DMS 273 (cell line): Measurements from ENCODE around the gene RAB41.
"Not testable (repeated sequence)": the region's sequence is repeated elsewhere in the genome, so short reads cannot be mapped to it uniquely, and the experiment has no call there.

Source experiments
- DNase-seq: peaks from one replicate; lab custom pipeline; 2025; ENCODE audit not compliant: unreplicated experiment; lab: John Stamatoyannopoulos, UW

Gene RAB41

GRCh38 chrX:70289793-70290770, 8.1 kb downstream of the RAB41 start, which contains the start of the genes KIF4A and PDZD11:
Gene KIF4A, plus strand, starts transcription at chrX:70290104. Its CDS starts 355 bp downstream, at chrX:70290459.
Gene PDZD11, minus strand, starts transcription at chrX:70289927. Its CDS starts 586 bp downstream, at chrX:70289341.
- DNase-seq: peak; percentile 93

GRCh38 chrX:70292788-70293187, 10.8 kb downstream of the RAB41 start:
- no peak for DNase-seq

GRCh38 chrX:70293621-70294020, 11.6 kb downstream of the RAB41 start:
- no peak for DNase-seq

- DNase-seq: no peak
Measured at GRCh38 chrX:70301716-70302115, 19.7 kb downstream of the RAB41 start.

- DNase-seq: no peak
Measured at GRCh38 chrX:70313503-70313902, 31.5 kb downstream of the RAB41 start.

- no peak for DNase-seq
Measured at GRCh38 chrX:70322784-70323183, 40.8 kb downstream of the RAB41 start.

- DNase-seq: not testable (repeated sequence)
Measured at GRCh38 chrX:70323628-70324027, 41.7 kb downstream of the RAB41 start.

GRCh38 chrX:70324326-70324725, 42.4 kb downstream of the RAB41 start:
- DNase-seq: no peak

GRCh38 chrX:70331161-70331560, 49.2 kb downstream of the RAB41 start:
- no peak for DNase-seq

- peak; percentile 4 for DNase-seq
Measured at GRCh38 chrX:70332600-70332999, 50.6 kb downstream of the RAB41 start.
